ENCODE measurements around the gene AP1S3.

- no peak for TF ChIP-seq EZH2 (IDR thresholded peaks at IDR 0.05; ENCODE audit: insufficient read depth, low read length)
- TF ChIP-seq, protein P1, sequence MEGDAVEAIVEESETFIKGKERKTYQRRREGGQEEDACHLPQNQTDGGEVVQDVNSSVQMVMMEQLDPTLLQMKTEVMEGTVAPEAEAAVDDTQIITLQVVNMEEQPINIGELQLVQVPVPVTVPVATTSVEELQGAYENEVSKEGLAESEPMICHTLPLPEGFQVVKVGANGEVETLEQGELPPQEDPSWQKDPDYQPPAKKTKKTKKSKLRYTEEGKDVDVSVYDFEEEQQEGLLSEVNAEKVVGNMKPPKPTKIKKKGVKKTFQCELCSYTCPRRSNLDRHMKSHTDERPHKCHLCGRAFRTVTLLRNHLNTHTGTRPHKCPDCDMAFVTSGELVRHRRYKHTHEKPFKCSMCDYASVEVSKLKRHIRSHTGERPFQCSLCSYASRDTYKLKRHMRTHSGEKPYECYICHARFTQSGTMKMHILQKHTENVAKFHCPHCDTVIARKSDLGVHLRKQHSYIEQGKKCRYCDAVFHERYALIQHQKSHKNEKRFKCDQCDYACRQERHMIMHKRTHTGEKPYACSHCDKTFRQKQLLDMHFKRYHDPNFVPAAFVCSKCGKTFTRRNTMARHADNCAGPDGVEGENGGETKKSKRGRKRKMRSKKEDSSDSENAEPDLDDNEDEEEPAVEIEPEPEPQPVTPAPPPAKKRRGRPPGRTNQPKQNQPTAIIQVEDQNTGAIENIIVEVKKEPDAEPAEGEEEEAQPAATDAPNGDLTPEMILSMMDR (IDR thresholded peaks at IDR 0.05; ENCODE audit: insufficient read depth, low read depth, low read length): no peak
These were observed 25.6 kb downstream of the AP1S3 start for GRCh38 chr2:223811757-223812156.

Data from astrocyte (in vitro differentiated cells and primary cell).